Ecto neural progenitor cell (in vitro differentiated cells): ENCODE measurements around the gene SPATA18.
"Not testable (repeated sequence)": the region's sequence is repeated elsewhere in the genome, so short reads cannot be mapped to it uniquely, and the experiment has no call there.

ENCODE experiments used
- DNase-seq: peaks from one replicate; pipeline ENCODE4 v3.0.0-alpha.2; 2018; ENCODE audit warnings: low spot score

SPATA18 gene

GRCh38 chr4:52052475-52052780, 1.3 kb downstream of the SPATA18 start:
- no peak for DNase-seq

- DNase-seq: no peak
Observed at GRCh38 chr4:52054254-52054653, 3.1 kb downstream of the SPATA18 start.

DNA sequence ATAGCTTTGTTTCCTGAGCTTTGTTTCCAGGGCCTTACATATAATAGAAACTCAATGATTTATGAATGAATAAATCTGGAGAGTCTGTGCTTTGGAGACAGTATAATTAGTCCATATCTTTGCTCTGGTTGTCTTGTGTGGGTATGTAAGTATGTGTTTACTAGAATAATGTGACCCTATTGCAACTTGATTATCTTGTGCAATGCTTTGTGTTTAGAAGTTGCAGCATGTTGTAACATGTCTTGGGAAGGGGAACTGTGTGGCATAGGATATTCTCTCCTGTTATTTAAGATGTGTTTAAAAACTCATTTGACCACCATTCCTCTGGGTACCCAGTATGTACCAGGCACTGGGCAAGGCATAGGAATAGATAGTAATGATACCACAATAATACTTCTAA, 6.1 kb downstream of the SPATA18 start:
- DNase-seq: no peak

DNA sequence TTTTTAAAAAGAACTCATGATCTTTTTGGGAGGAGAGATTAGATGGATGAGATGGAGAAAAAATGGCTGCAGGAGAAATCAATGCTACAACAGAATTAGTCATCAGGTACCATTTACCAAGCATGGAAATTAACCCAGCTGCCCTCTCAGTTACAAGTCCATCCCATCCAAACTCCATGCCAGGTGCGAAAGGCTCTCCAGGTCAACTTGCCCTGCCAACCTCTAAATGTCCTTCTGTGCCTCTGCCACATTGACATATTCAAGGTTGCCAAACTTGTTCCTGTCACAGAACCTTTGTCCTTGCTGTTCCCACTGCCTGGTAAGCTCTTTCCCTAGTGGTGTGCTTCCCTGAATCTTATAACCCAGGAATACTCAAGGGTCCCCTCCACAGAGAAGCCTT, 7.2 kb downstream of the SPATA18 start:
- no peak for DNase-seq

DNA sequence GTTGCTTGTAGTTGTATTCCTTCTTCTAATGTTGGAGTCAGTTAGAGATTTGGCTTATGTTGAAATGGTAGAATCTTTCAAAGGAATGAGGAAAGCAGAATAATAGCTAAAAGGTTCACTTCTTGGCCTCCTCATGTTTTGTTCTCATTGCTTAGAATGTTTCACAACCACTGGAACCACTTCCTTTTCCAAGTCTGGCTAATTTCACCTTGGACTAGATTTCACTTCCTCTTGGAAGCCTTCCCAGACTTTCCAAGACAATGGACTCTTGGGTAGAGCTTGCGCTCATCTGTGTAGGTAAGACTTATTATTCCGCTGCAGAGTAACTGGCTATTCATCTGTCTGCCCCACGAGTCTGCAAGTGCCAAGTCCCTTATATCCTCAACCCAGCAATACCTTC, 8.3 kb downstream of the SPATA18 start:
- DNase-seq: no peak

DNA sequence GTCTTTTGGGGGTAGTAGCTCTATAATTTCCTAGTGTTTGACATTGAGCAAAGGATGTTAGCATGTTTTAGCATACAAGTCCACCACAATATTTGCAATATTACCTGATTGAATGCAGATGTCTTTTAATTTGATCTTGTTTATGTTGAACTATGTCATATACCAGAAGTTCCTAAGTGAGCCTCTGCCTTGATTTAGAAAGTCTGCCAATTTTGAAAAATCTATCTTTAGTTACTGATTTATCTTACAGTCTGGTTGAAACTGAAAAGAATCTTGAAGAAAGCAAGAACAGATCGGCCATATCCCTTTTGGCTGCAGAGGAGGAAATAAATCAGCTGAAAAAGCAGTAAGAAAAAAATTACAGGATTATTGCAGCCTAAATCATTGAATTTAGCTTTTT, 18.5 kb downstream of the SPATA18 start:
- no peak for DNase-seq

DNA sequence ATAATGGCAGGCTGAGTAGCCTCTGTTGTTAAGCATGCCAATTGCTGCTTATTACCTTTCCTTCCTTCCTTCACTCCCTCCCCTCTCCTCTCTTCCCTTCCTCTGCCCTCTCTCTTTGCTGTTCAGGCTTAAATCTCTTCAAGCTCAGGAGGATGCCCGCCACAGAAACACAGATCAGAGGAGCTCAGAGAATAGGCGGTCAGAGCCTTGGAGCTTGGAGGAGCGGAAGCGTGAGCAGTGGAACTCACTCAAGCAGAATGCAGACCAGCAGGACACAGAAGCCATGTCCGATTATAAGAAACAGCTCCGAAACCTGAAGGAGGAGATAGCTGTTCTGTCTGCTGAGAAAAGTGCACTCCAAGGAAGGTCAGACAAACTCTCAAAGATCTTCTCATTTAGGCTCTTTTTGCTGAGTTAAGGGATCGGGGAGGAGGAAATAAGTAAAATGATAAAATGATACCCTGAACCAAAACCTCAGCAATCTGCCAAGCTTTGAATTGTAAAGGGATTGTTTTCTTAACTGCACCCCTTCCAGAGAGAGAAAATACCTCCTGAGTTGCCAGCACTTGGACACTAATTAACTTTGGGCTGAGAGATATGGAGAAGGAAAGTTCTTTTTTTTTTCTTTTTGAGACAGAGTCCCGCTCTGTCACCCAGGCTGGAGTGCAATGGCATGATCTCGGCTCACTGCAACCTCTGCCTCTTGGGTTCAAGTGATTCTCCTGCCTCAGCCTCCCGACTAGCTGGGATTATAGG, 20.9 kb downstream of the SPATA18 start:
- peak; percentile 59 for DNase-seq

DNA sequence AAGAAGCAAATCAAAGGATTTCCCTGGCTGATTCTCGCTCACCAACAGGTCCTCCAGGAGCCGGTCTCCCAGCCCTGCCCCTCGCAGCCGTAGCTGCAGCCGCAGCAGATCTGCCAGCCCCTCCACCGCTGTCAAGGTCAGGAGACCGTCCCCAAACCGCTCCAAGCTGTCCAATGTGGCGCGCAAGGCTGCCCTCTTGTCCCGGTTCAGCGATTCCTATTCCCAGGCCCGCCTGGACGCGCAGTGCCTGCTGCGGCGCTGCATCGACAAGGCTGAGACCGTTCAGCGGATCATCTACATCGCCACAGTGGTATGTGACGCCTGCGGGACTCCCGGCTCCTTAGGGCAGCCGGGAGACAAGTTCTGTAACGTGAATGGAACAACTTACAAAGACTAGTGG, 25.6 kb downstream of the SPATA18 start:
- DNase-seq: peak; percentile 78

DNA sequence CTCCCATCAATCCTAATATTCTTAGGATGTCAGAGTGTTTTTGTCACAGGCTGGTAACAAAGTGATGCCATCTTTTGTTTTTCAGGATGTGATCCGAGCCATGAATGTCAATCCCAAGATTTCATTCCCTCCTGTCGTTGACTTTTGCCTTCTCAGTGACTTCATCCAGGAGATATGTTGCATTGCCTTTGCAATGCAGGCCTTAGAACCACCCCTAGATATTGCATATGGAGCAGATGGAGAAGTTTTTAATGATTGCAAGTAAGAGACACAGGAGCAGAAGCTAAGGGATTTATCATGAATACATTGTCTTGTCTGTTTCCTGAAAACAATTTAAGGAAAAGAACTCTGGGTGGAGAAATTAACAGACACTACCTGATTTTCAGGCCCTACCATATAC, 28.6 kb downstream of the SPATA18 start:
- no peak for DNase-seq

DNA sequence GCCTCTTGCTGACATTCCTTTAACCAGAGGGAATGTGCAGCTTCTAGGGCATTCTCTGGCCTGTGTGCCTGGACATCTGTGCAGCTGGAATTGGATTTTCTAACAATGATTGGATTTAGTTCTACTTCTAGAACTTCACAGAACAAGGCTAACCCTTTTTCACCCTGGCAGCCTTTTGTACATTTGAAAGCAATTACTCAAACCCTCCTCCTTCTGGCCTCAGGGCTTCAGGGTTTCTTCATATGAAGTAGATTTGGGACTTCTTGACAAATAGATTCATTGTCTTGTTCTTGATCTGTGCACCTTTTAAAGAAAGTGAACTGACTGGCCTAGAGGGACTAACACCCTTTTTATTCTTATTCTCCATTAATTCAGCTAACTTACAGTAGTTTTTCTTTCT, 30.1 kb downstream of the SPATA18 start:
- no peak for DNase-seq

DNA sequence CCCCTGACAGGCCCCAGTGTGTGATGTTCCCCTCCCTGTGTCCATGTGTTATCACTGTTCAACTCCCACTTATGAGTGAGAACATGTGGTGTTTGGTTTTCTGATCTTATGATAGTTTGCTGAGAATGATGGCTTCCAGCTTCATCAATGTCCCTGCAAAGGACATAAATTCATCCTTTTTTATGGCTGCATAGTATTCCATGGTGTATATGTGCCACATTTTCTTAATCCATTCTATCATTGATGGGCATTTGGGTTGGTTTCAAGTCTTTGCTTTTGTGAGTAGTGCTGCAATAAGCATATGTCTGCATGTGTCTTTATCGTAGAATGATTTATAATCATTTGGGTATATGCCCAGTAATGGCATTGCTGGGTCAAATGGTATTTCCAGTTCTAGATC, 35.3 kb downstream of the SPATA18 start:
- DNase-seq: not testable (repeated sequence)

- no peak for DNase-seq
Observed at GRCh38 chr4:52091801-52092200, 40.7 kb downstream of the SPATA18 start.

- DNase-seq: no peak
Observed at GRCh38 chr4:52093466-52093865, 42.4 kb downstream of the SPATA18 start.

- no peak for DNase-seq
Observed at GRCh38 chr4:52094376-52095145, 43.5 kb downstream of the SPATA18 start.

DNA sequence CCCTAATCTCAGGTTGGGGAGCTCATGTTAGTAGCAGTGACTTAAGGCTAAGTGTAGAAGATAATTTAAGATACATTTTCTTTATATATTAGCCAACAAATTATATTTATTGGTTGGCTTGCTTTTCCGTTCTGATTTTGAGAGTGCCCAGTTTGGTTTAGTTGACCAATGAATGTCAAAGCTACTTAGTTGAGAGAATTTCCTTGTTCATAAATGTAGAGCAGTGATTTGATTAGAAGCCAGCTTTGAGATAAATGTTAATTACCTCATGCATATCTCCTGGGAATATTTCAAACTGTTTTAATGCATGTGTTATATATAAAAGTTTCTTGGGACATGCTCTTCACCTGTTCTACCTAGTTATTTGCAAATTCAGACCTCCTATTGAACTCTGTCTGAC, 44.3 kb downstream of the SPATA18 start:
- no peak for DNase-seq

DNA sequence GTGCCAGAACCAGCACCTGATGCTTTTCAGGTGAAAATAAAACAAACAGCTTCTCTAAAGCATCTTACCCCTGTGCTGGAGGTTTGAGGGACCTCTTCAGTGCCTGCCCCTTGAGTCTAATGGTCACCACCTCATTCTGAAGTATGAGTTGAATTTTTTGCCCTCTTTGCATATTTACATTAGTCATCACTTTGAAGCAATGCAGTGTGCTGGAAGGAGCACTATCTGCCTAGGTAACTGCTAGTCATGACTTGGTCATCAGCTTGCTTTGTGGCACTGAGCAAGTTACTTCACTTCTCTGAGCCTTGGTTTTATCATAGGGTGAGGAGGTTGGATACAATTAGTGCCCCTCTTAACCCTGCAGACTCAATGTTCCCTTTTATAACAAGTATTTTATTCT, 44.9 kb downstream of the SPATA18 start:
- DNase-seq: no peak

GRCh38 chr4:52098618-52099017, 47.5 kb downstream of the SPATA18 start:
- DNase-seq: no peak

GRCh38 chr4:52099860-52100461, 48.9 kb downstream of the SPATA18 start:
- no peak for DNase-seq

DNA sequence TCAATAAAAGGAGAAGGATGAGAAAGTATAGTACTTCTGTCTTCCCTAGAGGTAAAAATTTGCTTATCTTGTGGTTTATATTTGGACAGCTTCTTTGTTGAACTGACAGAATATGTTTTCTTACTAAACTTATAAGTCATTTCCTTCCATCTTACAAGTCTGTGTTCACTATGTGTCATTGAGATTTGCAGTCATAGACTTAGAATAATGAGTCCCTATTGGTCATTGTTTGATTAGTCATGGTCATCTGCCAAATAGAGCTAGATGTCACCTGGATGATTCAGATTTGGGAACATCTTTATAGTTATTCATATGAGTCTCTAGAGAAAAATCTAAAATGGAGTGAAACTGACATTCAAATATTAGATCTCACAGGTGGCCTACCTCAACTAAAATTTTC, 51.5 kb downstream of the SPATA18 start:
- DNase-seq: no peak

DNA sequence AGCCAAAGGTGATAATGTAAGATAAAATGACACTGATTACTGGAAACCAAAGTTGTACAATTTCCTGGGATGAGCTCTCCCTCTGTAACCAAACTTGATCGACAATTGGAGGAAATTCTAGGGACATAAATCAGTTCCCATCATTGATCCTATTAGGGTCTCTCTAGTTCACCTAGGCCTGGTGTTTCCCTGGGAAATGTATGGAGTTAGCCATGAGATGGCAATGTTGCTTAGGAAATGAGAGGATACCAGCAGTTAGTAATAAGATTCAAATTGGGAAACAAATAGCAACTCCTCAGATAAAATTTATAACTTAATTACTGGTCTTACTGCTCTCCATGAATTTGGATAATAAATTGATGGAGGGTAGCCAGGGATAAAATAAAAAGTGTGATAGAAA, 52.2 kb downstream of the SPATA18 start:
- no peak for DNase-seq

DNA sequence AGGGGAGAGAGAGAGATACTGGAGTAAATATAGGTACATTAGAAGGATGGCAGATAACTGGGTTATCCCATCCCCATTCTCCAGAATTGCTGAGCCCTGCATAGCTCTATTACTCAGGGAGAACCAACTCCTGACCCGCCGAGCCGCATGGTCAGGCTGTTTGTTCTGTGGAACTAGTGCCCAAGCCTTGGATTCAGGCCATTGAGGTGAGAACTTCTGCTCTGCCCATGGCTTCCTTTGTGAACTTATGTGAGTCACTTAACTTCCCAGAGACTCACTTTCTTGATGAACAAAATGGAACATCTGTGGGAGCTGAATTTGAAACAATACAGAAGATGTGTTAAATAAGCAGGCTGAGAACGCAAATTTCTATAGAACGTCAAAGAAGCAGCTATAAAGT, 54.2 kb downstream of the SPATA18 start:
- no peak for DNase-seq

- DNase-seq: no peak
Observed at GRCh38 chr4:52106191-52106590, 55.1 kb downstream of the SPATA18 start.

DNA sequence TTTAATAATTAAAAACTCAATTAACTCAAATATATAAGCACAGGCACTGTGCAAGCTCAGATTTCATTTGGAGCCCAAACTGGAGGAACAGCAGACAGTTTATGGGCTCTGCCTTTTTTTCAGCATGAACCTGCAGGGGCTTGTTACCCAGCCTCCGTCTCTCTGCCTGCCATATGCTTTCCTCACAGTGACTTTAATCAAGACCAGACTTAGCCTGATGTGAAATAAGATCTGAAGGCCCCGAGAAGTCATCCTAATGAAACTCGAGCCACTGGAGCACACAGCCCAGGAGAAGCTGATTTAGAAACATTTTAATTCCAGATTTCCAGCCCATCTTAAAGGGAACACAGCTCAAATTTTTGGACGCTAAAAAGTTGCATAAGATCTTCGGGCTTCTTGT, 55.6 kb downstream of the SPATA18 start:
- DNase-seq: no peak

- DNase-seq: no peak
Observed at GRCh38 chr4:52107336-52107735, 56.2 kb downstream of the SPATA18 start.
